GM19043 (cell line): ENCODE results near the gene CTNNA2.

ENCODE experiments used
- ATAC-seq: cut with Tn5 transposase; IDR thresholded peaks from one replicate; pipeline ENCODE4 v1.9.1; 2021; ENCODE audit warnings: low read depth; ENCODE audit not compliant: unreplicated experiment

The CTNNA2 gene

DNA sequence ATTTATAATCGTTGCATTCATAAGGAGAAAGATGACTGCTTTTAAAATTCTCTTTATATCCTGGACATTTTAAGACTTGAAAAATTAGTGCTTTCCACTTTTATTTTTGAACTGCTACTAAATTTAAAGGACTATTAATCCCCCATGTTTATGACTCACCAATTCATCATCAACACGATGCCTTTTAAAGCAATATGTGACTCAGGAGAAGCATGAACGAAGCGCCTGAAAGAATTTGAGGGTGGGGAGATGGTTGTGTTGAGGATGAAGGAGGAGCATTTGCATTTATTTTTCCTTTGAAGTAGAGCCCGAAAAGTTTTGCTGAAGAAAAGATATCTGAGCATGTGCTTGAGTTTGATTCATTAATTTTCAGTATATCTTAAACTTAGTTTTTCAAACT lies 983.9 kb downstream of the CTNNA2 start:
- ATAC-seq = no peak

DNA sequence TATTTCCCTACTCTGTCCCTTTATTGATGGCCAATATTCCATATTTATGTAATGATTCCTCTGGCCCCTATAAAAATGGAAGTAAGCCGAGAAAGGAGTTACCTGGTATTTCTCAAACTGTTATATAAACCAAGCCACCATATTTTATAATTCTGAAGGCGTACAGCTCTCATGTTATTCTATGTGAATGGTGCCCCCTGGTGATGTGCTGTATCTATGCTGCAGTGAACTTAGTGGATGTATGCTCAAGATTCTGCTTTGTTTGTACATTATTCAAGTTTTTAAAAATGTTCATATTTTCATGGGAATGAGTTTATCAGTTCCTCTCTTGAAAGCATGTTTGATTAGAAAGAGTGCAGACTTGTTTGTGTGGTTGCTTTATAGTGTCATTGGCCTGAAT lies 986.2 kb downstream of the CTNNA2 start:
- no peak for ATAC-seq

DNA sequence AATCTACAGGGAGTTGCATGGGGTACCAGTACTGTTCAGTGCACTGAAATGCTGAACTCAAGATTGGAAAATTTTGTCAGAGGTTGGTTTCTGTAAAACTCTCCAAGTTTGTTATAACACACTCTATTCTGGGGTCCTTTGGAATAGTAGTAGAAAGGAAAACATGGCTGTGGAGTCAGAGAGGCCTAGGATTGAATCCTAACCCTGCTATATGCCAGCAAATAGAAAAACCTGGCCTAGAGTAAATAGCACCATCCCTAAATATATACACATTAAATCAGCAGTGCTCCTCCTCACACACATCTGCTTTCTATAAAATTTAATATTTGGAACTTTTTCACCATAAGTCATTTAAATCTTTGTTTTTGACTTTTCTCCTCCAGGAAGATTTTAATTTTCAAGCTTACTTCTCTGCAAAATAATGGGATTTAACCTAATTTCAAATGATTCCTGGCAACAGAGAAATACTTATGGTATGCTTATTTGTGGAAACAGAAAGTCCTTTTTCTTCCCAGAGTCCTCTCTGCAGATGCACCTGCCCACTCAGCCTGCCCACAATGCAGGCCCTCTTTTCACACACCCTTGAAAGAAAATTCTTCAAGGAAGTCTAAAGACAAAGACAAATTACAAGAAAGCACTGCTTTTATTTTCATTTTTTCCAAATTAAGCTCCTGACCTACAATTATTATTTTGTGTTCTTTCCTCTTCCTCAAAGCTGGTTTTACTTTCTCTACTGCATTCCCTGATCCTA lies 989.2 kb downstream of the CTNNA2 start:
- ATAC-seq = no peak

DNA sequence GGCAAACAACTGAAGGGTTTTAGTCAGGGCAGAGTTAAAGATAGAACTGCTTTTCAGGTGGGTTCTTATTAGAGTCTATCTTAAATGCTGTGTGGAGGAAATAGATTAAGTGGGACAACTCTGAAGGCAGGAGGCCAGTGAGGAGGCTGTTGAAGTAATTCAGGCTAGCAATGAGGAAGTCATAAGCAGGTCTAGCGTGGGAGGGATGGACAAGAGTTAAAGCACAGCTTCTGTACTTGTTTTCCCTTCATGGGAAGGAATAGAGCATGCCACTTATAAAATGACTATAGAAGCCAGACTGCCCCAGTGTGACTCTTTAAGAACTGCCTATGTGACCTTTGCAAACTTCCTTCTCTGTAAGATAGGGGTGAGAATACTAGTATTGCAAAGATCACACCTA lies 993.7 kb downstream of the CTNNA2 start:
- no peak for ATAC-seq

DNA sequence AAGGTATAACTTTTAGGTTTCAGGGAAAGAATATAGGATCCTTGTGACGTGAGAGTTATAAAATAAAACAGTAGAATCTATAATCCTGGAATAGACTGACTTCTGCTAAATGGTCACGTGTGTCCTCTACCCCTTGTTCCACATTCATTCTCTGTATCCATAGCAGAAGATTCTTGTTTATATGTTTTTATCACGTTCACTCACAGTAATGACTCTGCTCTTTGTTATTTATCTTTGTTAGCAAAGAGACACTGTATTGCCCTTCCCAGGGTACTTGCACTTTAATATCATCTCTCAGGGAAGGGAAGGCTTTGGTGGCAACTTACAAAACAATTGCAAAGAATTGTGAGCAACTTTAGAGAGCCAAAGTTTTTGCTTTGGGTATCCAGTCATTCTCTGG lies 997.9 kb downstream of the CTNNA2 start:
- ATAC-seq = no peak

DNA sequence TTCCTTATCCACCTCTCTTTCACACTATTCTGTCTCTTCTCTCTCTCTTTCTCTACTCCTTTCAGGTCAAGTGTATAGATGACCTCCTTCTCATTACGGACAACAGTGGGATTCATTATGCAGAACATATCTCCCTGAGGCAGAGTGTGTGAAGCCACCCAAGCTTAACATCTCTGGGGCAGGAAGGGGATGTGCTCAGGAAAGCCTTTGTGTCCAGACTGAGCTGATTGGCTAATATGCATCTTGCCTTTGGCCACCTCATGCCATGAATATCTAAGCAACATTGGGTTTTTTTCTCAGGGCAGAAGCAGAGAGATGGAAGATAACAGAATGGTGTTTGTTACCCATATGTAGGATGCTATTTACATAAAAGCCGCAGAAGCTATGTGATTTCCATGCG lies 1003.1 kb downstream of the CTNNA2 start:
- ATAC-seq = no peak

DNA sequence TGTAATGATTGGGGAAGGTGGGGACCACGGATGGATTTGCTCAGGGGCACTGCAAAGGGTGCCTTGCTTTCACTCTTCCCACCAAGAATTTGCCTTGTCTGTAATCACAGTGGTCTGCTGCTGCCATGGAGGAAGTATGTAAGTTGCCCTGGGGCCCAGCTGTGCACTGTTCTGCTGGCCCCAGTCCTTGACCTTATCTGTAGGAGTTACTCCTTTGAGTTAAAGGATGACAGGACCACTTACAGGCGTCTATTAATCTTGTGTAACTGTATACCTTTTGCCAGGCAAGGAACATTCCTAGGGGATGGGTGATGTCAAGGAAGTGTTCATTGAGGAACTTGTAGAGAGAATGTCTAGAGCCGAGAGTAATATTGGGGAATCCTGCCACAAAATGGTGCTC lies 1004.5 kb downstream of the CTNNA2 start:
- no peak for ATAC-seq

DNA sequence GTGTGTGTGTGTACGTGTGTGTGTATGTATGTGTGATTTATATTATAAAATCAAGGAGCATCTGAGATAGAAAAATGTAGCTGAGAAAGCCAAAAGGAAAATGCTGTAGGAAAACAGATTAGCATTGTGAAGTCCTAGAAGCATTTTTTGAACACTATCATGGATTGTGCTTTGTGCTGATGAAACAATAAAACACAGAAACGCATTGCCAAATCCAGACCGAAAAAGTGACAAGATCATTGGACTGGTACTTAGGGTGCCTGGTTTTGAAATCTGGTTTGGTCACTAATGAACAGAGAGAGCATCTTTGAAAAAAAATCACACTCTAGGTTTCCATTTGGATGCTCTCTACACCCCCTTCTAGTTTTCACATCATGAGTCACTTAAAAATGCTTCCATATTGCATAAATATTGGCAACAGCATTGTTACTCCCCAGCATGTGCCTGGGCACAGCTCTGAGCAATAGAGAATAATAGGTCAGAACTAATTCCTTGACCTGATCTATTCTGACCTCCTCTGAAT lies 1006.3 kb downstream of the CTNNA2 start:
- ATAC-seq = no peak

DNA sequence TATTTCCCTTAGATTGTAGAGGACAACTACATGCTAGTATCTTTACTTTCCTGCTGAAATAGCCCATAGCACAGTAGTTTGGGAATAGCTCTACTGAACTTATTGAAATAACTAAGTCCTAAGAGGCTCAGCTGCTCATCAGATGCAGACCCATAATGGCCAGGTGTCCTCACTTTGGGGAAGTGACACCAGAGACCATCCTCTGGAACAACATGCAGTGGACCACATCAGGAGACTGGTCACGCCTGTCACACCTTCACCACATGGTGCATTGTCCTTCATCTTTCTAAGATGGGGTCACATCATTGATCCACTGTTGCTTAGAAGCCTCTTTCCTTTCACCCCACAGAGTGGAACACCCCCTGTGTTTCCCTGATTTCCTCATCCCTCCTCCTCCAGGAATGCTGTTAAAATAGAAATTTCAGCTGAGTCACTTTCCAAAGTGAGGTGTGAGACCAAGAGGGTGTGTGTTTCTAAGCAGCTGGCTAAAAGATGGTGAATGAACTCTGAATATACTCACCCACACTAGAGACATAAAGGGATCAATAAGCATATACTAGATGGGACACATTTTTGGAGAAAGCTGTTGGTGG lies 1006.9 kb downstream of the CTNNA2 start:
- ATAC-seq = no peak

DNA sequence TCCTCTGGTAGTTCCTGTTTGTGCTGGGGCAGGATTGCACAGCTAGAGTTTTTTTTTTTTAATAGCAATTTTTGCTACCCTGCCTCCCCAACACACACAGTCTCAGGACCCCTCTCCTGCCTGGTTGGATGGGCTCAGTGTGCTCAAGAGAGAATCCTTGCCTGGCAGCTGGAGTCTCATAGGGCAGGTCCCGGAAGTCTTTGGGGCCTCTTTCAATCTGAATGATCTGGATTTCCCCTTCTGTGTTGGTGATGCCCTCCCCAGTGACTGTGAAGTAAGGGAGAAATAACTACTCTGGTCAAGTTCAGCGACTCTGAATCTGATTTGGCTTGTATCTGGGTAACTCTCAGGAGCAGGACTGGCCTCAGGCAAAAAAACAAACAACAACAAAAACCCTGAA lies 1012.3 kb downstream of the CTNNA2 start:
- peak; percentile 57 for ATAC-seq

DNA sequence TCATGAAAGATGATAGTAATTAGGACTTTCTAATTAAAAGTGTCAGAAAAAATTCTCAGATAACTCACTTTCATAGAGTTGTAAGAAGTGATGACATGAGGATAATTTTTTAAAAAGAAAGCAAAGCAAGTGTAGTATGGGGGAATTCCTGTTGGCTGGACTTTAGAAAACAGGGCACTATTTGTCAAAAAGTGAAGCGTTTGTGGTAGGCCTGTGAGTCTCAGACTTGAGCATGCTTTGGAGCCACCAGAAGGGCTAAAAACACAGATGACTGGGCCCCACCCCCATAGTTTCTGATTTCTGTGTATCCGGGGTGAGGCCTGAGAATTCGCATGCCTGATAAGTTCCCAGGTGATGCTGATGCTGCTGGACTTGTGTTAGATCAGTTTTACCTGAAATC lies 1014.3 kb downstream of the CTNNA2 start:
- no peak for ATAC-seq

DNA sequence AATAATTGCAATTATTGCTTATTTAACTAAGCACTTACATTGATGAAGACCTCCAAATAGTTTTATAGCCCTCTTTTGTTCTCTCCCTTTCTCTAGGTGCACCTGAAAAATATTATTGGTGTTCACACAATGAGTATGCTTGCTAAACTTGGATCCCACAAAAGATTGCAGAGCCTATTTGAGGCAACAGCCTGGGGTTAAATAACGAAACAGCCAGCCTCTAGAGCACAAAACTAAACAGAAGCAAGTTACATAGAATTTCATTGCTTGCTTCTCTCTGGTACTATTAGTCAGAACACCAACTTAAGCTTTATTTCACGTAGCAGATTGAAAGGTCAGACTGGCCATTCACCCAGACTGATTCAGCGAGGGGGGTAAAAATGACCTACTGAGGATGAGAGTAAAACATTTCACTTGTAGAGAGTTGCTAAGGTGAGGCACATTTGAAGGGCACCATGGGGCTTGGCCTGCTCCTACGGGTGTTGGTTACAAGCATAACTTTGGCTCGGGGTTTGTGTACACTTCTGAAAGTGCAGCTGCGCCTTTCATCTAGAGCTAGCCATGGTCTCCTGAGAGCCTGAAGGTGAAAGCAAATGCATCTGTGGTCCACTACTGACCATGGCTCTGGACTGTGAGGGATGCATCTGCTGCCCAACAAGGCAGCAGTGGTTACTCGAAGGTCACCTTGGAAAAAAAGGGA lies 1016.8 kb downstream of the CTNNA2 start:
- ATAC-seq = no peak

DNA sequence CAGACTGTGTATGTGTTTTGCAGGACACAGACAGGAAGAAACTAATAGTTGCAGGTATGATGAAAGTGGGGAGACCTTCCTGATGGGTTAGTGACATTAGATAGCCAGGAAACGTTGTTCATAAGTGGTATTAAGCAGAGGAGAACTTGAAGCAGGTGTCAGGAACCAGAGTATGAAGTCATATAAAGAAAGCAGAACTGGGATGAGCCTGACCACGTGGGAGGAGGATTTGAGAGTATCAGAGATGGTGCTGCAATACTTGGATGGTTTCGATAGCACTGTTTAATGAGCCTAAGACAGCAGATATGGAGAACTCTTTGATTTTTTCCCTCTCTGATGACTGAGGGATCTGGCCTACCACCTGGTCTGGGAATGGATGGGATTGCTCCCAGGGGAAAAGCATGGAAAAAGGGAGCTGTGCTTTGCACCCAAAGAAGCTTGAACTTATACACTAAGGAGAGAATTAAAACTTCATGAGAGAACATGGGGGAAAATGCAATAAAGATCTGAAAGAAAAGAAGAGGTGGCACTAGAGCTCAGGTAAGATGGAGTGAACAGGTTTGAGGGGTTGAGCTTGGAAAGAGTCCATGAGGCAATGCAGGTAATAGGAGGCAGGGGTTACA lies 1017.7 kb downstream of the CTNNA2 start:
- ATAC-seq = peak; percentile 66

DNA sequence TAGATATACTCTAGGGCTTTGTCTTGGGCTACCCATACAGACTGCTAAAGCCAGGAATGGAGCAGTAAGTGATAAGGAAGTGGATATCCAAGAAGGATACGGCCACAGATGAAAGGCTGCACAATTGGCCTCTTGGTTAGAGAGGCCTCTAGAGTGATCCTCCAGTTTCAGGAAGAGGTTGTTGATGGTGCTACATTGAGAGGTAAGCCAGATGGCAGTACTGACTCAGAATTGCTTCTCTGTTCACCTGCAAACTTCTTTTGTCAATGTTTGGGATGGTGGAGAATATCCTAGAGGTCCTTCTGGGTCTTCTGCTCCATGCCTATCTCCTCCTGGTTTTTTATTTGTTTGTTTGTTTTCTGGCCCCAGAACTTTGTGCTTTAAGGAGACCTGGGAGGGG lies 1018.5 kb downstream of the CTNNA2 start:
- ATAC-seq = no peak

DNA sequence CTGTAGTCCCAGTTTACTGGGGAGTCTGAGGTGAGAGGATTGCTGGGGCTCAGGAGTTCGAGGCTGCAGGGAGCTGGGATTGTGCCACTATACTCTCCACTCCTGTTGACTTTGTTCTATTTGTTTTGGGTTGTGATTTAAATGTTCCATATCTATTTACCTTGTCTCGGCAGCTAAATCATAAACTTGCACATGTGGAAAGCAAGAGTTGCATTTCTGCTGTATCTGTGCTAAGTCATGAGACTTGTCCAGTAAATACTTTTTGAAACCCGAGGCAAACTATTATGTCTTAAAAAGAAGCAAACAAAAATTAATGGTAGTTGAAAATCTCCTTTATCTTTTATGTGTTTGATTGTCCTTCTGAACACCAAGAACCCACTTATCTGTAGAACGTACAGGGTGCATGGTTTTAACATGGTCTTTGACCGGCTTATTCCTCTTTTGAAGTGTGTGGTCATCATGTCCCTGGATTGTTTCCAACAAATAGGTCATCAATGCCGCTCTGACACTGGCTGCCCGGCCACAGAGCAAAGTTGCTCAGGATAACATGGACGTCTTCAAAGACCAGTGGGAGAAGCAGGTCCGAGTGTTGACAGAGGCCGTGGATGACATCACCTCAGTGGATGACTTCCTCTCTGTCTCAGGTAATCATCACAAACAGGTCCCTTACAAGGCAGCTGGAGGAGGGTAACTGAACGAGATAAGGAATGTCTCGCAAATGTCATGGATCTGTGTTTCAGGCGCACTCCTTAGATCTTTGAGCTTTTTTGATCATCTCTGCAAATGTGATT lies 1032.8 kb downstream of the CTNNA2 start:
- no peak for ATAC-seq

DNA sequence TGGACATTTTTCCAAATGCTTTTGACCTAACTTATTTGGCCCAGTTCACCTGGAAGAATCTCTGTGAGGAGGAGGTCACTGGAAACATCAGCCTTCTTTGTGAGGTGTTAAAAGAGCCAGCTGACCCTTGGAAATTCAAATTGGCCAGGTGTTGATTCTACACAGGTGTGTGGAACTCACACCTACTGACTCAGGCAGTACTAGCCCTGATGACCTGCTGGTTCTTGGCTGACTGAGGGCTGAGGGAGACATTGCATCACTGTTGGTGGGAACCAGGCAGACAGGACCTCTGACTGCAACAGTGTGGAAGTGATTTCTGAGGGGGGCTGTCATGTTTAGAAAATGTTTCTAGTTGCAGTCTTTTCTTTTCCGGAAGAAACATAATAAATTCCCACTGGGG lies 1033.9 kb downstream of the CTNNA2 start:
- no peak for ATAC-seq

DNA sequence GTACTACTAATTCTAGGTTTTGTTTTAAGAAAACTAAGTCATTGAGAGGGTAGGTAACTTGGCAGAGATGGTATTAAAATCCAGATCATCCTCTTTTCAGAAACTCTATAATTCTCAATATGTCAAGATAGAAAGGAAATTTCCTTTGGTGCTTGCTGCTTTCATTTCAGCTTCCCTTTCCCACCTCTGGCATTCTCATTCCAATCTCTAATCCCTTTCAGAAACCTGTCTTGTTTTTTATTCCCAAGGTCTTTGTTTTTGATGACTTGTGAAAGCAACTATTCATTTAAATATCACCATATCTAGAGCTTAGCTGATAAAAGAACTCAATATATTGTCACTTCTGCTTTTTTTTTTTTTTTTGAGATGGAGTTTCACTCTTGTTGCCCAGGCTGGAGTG lies 1034.5 kb downstream of the CTNNA2 start:
- ATAC-seq = no peak

DNA sequence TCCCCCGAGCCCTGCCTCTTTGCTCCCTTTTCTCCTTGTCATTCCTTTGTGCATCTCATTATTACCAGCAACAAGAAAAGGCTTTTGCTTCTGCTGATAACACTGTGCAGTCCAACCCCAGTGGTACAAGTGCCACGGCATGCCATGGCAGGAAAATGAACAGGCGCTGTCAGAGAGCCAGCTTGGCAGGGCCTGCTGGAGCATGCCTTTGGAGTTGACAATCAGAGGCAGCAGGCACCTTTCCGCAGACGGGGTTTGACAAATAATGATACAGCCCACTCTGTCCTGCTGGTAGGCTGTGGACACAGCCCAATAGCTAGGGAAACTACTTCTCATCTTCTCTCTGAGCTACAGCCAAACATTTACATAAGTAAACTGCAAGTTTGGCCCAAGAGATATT lies 1035.6 kb downstream of the CTNNA2 start:
- ATAC-seq = no peak

DNA sequence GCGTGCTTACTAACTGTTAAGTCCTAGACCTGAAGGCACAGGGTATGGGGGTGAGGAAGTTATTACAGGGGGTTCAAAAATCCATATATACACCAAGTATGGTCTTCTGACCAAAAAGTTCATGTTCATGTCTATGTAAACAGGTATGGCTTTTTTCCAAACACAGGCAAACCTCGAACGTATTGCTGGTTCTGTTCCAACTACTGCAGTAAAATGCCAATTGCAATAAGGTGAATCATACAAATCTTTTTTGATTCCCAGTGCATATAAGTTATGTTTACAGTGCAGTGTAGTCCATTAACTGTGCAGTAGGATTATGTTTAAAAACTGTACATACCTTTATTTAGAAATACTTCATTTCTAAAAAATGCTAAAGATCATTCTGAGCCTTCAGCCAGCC lies 1037.0 kb downstream of the CTNNA2 start:
- no peak for ATAC-seq

DNA sequence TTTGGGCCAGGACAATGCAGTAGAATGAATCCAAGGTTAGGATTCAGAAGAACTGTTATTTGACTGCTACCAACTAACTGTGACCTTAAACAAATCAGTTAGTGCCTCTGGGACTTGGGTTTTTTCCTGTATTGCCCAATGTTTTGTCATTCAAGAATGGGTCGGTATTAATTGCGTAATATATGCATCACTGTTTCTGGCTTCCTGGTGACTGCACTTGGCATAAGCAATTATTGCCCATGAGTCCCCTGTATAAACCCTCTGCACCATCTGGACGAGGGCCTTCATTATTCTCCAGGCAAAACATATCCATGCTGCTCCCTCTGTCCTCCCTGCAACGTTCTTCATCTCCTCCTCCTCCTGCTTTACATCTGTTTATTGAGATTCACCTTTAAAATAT lies 1047.5 kb downstream of the CTNNA2 start:
- no peak for ATAC-seq

DNA sequence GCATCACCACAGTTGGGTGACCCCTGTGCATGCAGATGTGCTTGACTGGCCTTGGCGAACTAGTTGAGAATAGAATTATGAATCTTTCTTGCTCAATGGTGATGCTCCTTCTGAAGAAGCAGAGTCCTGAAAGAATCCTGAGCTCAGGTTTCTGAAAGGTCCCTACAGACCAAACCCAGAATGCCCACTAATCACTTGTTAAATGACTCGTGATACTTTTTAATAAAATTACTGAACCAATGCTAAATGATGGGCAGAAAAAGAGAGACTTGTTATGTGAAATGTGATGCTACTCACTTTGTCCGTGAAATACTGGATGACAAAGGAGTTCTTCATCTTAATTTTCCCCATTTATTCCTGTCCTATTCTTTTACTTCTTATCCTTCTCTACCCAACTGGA lies 1055.2 kb downstream of the CTNNA2 start:
- no peak for ATAC-seq
